NCI-H2227 treated with DMSO at 0.1 percent for 48 hours (cell line): ENCODE results near the gene FOXQ1.

Source experiments
- DNase-seq: peaks from one replicate; lab custom pipeline; 2025; lab: John Stamatoyannopoulos, UW

The FOXQ1 gene

GRCh38 chr6:1363298-1363697 lies 51.4 kb downstream of the FOXQ1 start:
- no peak for DNase-seq

GRCh38 chr6:1363729-1364572 lies 52.1 kb downstream of the FOXQ1 start:
- no peak for DNase-seq
